CD4-positive, alpha-beta T cell (primary cell): Measurements from ENCODE around the gene CAMTA1. TPM values are rescaled to one million over a fixed set of nuclear protein-coding genes. Genes with fewer than 3 reads are reported as not detected.

ENCODE experiments used
- ATAC-seq: fragments of 200-7000 bp; cut with Tn5 transposase; one replicate; pipeline ENCODE4 v1.10.0; 2022; ENCODE audit warnings: mild to moderate bottlenecking; ENCODE audit not compliant: poor library complexity
- CTCF ChIA-PET: fragments of 350-600 bp; sonication (Branson Sonifier 250); formaldehyde crosslinking; loops from one replicate; lab custom pipeline; 2021; ENCODE audit warnings: antibody characterized with exemption, inconsistent platforms; lab: Charles Lee
- POLR2A ChIA-PET: fragments of 350-600 bp; sonication (Branson Sonifier 250); formaldehyde crosslinking; loops from one replicate; lab custom pipeline; 2021; ENCODE audit warnings: antibody characterized with exemption, inconsistent platforms; lab: Charles Lee
- DNase-seq, 14 experiments: peaks; one replicate each; pipeline ENCODE4 v3.0.0-alpha.2; 2013 to 2020; ENCODE audit warnings: mixed read lengths in 2 of 14
- H3K27ac ChIP-seq, 2 donors: one replicate each; pipeline versions ENCODE4 v1.5.1 to v1.7.0; 2013; ENCODE audit warnings: low read length in 2 of 2, low read depth in 1 of 2, mild to moderate bottlenecking in 1 of 2
- H3K27me3 ChIP-seq, 2 experiments: 1 replicate in 1 of 2; 2 replicates in 1 of 2; pipeline versions ENCODE4 v1.6.1 to v1.7.0; 2013; ENCODE audit warnings: low read length in 2 of 2, control low read depth in 1 of 2, mild to moderate bottlenecking in 1 of 2, moderate library complexity in 1 of 2; ENCODE audit not compliant: insufficient read depth in 2 of 2, control insufficient read depth in 1 of 2
- H3K36me3 ChIP-seq: one replicate; pipeline ENCODE4 v1.6.1; 2013; ENCODE audit warnings: low read length, control low read depth; ENCODE audit not compliant: insufficient read depth
- H3K4me1 ChIP-seq: one replicate; pipeline ENCODE4 v1.6.1; 2013; ENCODE audit warnings: low read length, control low read depth; ENCODE audit not compliant: insufficient read depth
- H3K4me3 ChIP-seq: one replicate; pipeline ENCODE4 v1.5.1; 2013; ENCODE audit warnings: mild to moderate bottlenecking, low read length, moderate library complexity
- H3K9me3 ChIP-seq, 2 experiments: 1 replicate in 1 of 2; 2 replicates in 1 of 2; pipeline versions ENCODE4 v1.6.1 to v1.7.0; 2013; ENCODE audit warnings: low read length in 2 of 2, mild to moderate bottlenecking in 2 of 2, control low read depth in 1 of 2, moderate library complexity in 1 of 2; ENCODE audit not compliant: control insufficient read depth in 1 of 2, insufficient read depth in 1 of 2
- H3K27ac Mint-ChIP-seq: one replicate; pipeline ENCODE4 v1.8.0; 2020; ENCODE audit warnings: mixed read lengths
- H3K27me3 Mint-ChIP-seq: one replicate; pipeline ENCODE4 v1.8.0; 2021; ENCODE audit warnings: mixed read lengths
- H3K36me3 Mint-ChIP-seq: one replicate; pipeline ENCODE4 v1.8.0; 2021; ENCODE audit warnings: low read depth, mixed read lengths
- H3K4me1 Mint-ChIP-seq: one replicate; pipeline ENCODE4 v1.8.0; 2021; ENCODE audit warnings: low read depth, mixed read lengths
- H3K4me3 Mint-ChIP-seq: one replicate; pipeline ENCODE4 v1.8.0; 2020; ENCODE audit warnings: mild to moderate bottlenecking, mixed read lengths
- H3K9me3 Mint-ChIP-seq: one replicate; pipeline ENCODE4 v1.8.0; 2020; ENCODE audit warnings: mixed read lengths
- CTCF ChIP-seq: fragments of 200-600 bp; IDR thresholded peaks from one replicate; pipeline ENCODE4 v1.8.0; 2022; ENCODE audit warnings: antibody characterized with exemption, mild to moderate bottlenecking
- intact Hi-C, 2 experiments: fragments of 100-400 bp; cut with DNase I in 1 of 2; cut with micrococcal nuclease in 1 of 2; formaldehyde crosslinking; loops; one replicate each; pipeline versions ENCODE4 v1.15.1 to v1.9.0; 2023 to 2025; cut with DNase I, micrococcal nuclease
- total RNA-seq, 174 experiments: library from RNA in 2 of 174; stranded (reverse) in 2 of 174; gene quantifications; one replicate each; pipeline ENCODE4 v1.2.3 and lab custom pipeline; 2021 to 2026

CAMTA1 gene
- total RNA-seq, 2 experiments from 2014 or later = 38.6 to 39.3 TPM

GRCh38 chr1:7403265-7404045 lies 618.2 kb downstream of the CAMTA1 start:
- ChIA-PET POLR2A (no interaction called here), CTCF (interaction anchor here (1.3 kb wide), 1 partner anchor 10 kb away, joined by 3 read pairs; no protein-coding TSS in a partner anchor)
- H3K27ac Mint-ChIP-seq = no peak overlapping the region
- Histone ChIP-seq H3K4me1 (no peaks in the 10 kb centered on the region), H3K27me3 (no peaks in the 10 kb centered on the region), H3K4me3 (no peak overlapping the region), H3K27ac (no peak overlapping the region), H3K36me3 (no peaks in the 10 kb centered on the region), H3K9me3 (peaks cover 5 to 9% of the 10 kb centered on the region in 2 experiments)
- no peak for TF ChIP-seq CTCF
- H3K36me3 Mint-ChIP-seq = no peaks in the 10 kb centered on the region
- no peaks in the 10 kb centered on the region for H3K4me1 Mint-ChIP-seq
- intact Hi-C loops = no loop called here
- H3K4me3 Mint-ChIP-seq = no peak overlapping the region
- H3K9me3 Mint-ChIP-seq = peaks cover 11% of the 10 kb centered on the region
- no peak for ATAC-seq
- DNase-seq = no peak
- peaks cover 23% of the 10 kb centered on the region for H3K27me3 Mint-ChIP-seq

- DNase-seq (no peak), ATAC-seq (no peak)
- H3K27me3 ChIP-seq = no peaks in the 10 kb centered on the region
- H3K4me1 ChIP-seq = no peaks in the 10 kb centered on the region
- Mint-ChIP-seq H3K9me3 (peaks cover 8% of the 10 kb centered on the region), H3K4me1 (no peaks in the 10 kb centered on the region), H3K4me3 (no peak overlapping the region), H3K36me3 (no peaks in the 10 kb centered on the region), H3K27ac (no peak overlapping the region), H3K27me3 (peaks cover 23% of the 10 kb centered on the region)
- H3K4me3 ChIP-seq = no peak overlapping the region
- ChIA-PET CTCF (interaction anchor here (1.3 kb wide), 1 partner anchor 11 kb away, joined by 3 read pairs; no protein-coding TSS in a partner anchor), POLR2A (no interaction called here)
- peaks cover 3 to 9% of the 10 kb centered on the region in 2 experiments for H3K9me3 ChIP-seq
- no peaks in the 10 kb centered on the region for H3K36me3 ChIP-seq
- TF ChIP-seq CTCF = no peak
- intact Hi-C loops = no loop called here
- no peak overlapping the region for H3K27ac ChIP-seq
Measured at GRCh38 chr1:7404046-7404742, 618.9 kb downstream of the CAMTA1 start.

GRCh38 chr1:7405844-7406500 lies 620.7 kb downstream of the CAMTA1 start:
- Mint-ChIP-seq H3K9me3 (no peaks in the 10 kb centered on the region), H3K36me3 (no peaks in the 10 kb centered on the region), H3K27me3 (peaks cover 17% of the 10 kb centered on the region), H3K27ac (no peak overlapping the region), H3K4me1 (no peaks in the 10 kb centered on the region), H3K4me3 (no peak overlapping the region)
- no peaks in the 10 kb centered on the region for H3K36me3 ChIP-seq
- H3K9me3 ChIP-seq = peaks cover 0 to 9% of the 10 kb centered on the region in 2 experiments
- no peak overlapping the region for H3K4me3 ChIP-seq
- no peaks in the 10 kb centered on the region for H3K27me3 ChIP-seq
- ChIA-PET POLR2A (no interaction called here), CTCF (no interaction called here)
- intact Hi-C loops = no loop called here
- H3K4me1 ChIP-seq = no peaks in the 10 kb centered on the region
- no peak overlapping the region for H3K27ac ChIP-seq
- no peak for TF ChIP-seq CTCF
- no peak for ATAC-seq
- DNase-seq = no peak
